GM21381 (cell line): Measurements from ENCODE around the gene LRCH1.

Experiments used
- ATAC-seq: cut with Tn5 transposase; IDR thresholded peaks from one replicate; pipeline ENCODE4 v1.9.1; 2021; ENCODE audit warnings: mild to moderate bottlenecking, moderate library complexity; ENCODE audit not compliant: unreplicated experiment

The LRCH1 gene

DNA sequence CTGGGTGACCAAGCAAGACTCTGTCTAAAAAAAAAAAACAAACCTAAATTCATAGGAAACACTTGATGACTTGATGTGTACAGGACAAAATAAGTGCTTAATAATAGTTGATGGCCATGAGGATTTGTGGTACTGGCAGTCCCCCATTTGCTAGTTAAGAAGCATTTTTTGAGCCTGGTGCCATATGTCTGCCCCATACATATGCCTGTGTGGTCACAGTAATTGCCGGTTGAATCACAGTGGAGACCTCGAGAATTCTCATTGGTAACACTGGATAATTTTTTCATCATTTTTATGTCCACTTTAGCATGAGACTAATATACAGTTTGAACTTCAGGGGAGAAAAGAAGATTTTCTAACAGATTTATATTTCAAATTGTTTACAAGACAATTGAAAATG, 79.2 kb downstream of the LRCH1 start:
- ATAC-seq: no peak

DNA sequence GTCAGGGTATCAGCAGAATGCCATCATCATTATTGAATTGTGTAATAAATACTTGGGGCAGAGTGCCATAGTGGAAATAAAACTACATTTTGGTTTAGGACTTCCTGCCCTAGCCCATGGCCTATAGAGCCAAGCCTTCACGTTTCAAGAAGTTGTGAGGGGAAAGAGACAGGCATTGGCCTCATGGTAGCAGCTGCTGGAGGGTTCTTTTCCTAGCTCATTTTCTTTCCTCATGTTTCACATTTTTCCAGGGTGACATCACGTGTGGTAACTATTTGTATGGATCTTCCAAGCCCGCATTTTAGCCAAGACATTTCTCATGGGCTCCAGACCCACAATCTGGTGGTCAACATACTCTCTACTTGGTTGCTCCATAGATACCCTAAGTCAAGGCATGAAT, 80.4 kb downstream of the LRCH1 start:
- no peak for ATAC-seq

DNA sequence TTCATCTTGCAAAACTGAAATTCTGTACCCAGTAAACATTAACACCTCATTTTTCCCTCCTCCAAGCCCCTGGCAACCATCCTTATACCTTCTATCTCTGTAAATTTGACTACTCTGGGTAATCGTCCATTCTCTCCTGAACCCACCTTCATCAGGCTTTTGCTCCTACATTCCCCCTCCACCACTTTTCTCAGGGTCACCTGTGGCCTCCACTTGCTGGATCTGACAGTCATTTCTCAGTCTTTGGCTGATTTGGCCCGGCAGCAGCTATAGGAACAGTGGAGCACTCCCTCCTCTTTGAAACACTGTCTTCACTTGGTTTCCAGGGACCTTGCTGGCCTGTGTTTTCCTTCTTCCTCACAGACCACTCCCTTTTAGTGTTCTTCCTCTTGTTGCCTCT, 83.5 kb downstream of the LRCH1 start:
- no peak for ATAC-seq

GRCh38 chr13:46637213-46637612, 84.2 kb downstream of the LRCH1 start:
- ATAC-seq: no peak

DNA sequence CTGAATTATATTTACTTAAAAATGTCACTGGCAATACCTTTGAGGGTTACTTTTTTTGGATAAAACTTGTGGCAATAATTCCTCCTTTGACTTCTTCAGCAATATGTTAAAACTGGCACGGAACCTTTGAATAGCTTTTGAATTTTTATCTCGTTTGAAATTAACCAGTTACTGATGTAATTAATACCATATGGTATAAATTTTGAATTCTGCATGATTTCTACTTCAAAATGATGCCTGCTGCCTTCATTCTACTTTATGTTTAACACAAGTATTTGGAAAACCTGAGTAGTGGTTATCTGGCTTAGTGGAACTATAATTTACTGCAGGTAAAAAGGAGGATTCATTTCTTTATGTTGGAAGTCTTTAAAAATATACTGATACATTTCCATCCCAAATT, 85.3 kb downstream of the LRCH1 start:
- ATAC-seq: no peak

- peak; percentile 88 for ATAC-seq
These were observed 86.3 kb downstream of the LRCH1 start for GRCh38 chr13:46639033-46639981.

GRCh38 chr13:46640843-46641242, 87.9 kb downstream of the LRCH1 start:
- no peak for ATAC-seq

GRCh38 chr13:46641274-46642081, 88.5 kb downstream of the LRCH1 start:
- no peak for ATAC-seq

DNA sequence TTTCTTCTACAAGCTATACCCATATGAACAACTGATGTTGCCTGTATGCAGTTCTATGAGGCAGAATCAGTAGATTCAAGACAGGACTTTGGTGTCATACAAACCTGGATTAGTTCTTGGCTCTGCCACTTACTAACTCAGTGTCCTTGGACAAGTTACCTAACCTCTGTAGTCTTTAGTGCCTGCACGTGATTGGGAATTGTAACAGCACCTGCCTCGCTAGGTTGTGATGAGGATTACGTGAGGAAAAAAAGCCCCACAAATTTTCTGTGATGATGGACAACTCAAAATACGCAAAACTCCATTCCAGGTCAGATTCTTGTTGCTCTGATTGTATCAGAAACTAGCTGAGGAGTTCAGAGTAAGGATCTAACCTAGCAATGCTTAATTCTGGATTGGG, 89.3 kb downstream of the LRCH1 start:
- no peak for ATAC-seq

- no peak for ATAC-seq
These were observed 90.3 kb downstream of the LRCH1 start for GRCh38 chr13:46643165-46643777.

- no peak for ATAC-seq
These were observed 91.8 kb downstream of the LRCH1 start for GRCh38 chr13:46644816-46645215.

- no peak for ATAC-seq
These were observed 94.6 kb downstream of the LRCH1 start for GRCh38 chr13:46647512-46648065.

- peak; percentile 89 for ATAC-seq
These were observed 95.2 kb downstream of the LRCH1 start for GRCh38 chr13:46648166-46648607.

DNA sequence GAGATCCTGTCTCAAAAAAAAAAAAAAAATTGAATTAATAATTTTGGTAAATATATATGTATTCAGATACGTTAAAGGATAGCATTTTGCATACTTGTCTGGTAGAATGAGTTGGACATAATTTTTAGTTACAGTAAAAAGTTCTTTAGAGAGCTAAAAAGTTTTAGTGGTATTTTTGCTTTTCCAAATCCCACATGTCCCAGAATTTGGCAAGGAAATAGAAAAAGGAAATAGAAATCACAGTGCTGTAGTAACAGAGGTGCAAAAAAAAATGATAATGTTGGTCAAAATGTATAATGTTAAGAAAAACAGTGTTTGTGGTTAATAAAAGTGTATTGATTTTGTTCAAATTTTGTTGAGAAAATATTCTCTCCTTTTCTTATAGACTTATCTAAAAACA, 96.8 kb downstream of the LRCH1 start:
- ATAC-seq: no peak

DNA sequence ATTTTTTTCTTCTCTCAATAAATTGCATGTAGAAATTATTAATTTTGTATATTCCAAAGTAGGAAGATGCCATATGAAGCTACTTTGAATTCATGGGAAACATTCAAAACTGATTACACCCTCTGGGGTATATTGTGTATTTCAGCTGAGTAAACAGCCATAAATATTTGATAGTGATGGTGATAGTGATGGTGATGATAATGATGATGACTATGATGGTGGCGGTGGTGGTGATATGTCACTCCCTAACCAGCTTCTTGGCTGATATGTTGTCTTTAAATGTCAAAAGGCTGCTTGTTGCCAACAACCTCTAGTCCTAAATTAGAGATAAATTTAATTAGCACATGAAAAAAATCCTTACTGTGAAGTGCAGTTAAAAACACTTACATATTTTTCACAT, 102.0 kb downstream of the LRCH1 start:
- no peak for ATAC-seq

DNA sequence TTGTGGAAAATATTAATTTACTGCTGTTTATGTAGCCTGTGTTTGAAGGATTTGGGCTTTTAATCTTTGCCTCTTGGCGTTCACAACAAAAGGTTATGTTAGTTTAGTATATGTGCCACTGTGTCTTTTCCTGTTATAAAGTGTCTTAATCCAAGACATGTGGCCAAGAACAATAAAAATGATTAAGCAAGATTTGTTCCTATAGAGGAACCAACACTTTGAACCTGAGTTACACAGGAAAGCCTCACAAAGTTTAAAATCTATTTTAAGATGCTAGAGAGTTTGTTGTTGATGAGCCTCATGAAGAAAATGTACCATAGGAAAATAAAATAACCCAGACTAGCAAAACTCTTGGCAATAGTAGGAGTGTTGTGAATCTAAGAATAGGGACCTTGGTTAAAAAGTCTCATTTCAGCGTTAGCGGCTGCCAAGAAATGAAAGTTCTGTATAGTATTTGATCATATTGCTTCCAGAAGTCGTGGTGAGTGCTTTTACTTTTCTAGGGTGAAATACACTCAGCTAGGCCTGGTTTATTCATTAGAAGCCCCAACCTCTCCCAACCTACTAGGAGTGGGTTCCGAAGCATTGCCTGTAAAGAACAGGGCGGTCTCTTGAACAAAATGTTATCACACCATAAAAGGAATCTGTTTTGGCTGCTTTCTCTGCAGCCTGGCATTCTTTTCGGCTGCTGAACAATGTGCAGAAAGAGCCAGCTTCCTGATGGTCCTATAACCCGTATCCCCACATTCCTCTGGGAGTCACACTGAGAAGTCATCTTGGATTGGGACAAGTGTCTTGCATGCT, 102.6 kb downstream of the LRCH1 start:
- ATAC-seq: no peak

- ATAC-seq: no peak
These were observed 103.8 kb downstream of the LRCH1 start for GRCh38 chr13:46656786-46657185.

DNA sequence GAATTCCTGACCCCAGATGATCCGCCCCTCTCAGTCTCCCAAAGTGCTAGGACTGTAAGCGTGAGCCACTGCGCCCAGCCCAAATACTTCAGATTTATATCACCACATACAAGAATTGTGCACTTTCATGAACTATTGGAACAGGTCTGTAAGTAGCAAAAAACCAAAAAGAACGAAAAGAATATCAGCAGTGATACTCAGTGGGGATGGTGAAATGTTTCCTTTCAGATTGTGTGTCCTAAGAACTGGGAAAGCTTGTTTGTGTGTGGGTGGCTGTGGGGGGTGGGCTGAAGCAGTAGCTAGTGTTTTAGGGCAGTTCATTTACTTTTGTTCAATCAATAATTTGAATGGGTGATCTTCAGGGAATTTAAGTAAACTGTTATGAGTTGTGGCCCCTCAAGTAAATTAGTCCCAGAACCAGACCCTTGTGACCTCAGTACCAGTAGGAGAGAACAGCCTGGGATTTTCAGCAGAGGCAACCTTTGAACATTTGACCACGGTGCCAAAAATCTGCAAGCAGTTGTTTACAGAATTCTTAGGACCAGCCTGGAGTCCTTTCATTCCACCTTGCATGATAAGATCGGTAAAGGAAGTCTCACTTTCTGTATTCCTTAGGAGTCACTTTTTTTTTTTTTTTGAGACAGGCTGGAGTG, 106.6 kb downstream of the LRCH1 start:
- ATAC-seq: no peak

DNA sequence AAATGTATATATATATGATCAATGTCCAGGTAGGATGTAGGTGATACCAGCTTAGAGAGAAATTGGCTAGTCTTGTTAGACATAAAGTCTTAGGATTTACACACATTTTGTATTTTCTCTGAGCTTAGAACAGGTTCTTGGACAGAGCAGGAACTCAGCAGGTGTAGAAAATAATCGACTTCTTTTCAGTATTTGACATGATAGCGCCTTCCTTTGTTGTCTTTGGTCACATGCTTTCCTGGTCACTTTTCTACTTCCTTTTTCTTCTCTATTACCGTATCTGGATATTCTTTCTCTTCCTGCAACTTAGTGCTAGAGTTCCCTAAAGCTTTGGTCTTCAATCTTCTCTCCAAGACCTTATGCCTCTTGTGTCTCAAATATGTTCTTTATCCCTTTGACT, 107.4 kb downstream of the LRCH1 start:
- ATAC-seq: no peak

DNA sequence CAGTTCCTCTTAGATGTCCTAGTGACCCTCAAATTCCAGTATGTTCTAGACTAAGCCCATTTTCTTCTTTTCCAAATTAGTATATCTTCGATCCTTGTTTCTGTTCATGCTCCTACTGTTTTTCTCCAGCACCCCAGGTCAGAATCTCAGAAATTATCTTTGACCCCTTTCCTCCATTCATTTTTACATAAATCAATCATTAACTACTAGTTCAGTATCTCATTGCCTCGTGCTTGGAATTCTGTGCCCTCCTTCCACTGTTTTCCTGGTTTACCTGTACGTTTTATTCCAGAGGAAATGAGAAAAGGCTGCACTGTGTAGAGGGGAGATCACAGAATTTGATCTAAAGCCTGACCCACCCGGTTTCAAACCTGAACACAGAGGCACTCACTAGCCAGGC, 107.9 kb downstream of the LRCH1 start:
- ATAC-seq: no peak
